ENCODE results near the gene ABI3BP.

DNA sequence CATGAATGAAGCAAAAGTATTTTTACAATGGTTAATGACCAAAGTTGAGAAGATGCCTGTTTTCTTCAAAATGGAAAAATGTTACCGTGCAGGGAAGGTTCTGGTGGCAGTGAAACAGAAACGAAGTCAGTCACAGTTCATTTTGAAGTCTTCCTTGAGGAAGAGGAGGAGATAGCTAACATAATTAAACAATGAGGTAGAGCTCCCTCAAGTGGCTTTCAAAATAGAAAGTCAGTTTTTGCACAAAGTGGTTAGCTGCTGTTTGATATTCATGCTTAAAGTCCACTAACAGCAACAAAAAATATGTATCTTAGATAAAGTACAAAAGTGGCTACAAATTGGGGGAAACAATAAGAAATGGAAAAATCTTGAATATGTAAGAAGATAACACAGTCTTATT, 196.7 kb downstream of the ABI3BP start:
- TF ChIP-seq CTCF (IDR thresholded peaks at IDR 0.05), result no peak
- no peak for TF ChIP-seq ATF2 (CRISPR knock-in tag; IDR thresholded peaks at IDR 0.05; ENCODE audit: borderline replicate concordance, low read depth)
- TF ChIP-seq, protein P1, sequence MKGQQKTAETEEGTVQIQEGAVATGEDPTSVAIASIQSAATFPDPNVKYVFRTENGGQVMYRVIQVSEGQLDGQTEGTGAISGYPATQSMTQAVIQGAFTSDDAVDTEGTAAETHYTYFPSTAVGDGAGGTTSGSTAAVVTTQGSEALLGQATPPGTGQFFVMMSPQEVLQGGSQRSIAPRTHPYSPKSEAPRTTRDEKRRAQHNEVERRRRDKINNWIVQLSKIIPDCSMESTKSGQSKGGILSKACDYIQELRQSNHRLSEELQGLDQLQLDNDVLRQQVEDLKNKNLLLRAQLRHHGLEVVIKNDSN (CRISPR knock-in tag; IDR thresholded peaks at IDR 0.05), result no peak
- no peak for TF ChIP-seq TEAD4 (CRISPR knock-in tag; IDR thresholded peaks at IDR 0.05)
- no peak for TF ChIP-seq ETV6 (CRISPR knock-in tag; IDR thresholded peaks at IDR 0.05)
- no peak for TF ChIP-seq GABPB1 (CRISPR knock-in tag; IDR thresholded peaks at IDR 0.05)
- no peak for TF ChIP-seq JUN (CRISPR knock-in tag; IDR thresholded peaks at IDR 0.05)
- TF ChIP-seq SP1 (CRISPR knock-in tag; conservative IDR thresholded peaks at IDR 0.05), result no peak
